Panc1 (cell line): Measurements from ENCODE around the gene PSMB1. TPM values are rescaled to one million over a fixed set of nuclear protein-coding genes. Genes with fewer than 3 reads are reported as not detected.
A peak's percentile ranks its signal among the peaks of the same experiment; 100 is the strongest.

Experiments used
- ATAC-seq: fragments of 200-7000 bp; cut with Tn5 transposase; 2 replicates; pipeline ENCODE4 v1.9.1; 2020; ENCODE audit warnings: mild to moderate bottlenecking, moderate library complexity
- BruUV-seq: library from RNA; stranded (reverse); fragments of 400-500 nt; replicated peaks from 2 replicates; lab custom pipeline; 2021; lab: Mats Ljungman, UMichigan
- CTCF ChIA-PET: fragments of 300-600 bp; sonication (Branson Sonifier 250); formaldehyde crosslinking; loops from one replicate; lab custom pipeline; 2022; ENCODE audit warnings: antibody characterized with exemption; lab: Charles Lee
- POLR2A ChIA-PET: fragments of 300-600 bp; sonication (Branson Sonifier 250); formaldehyde crosslinking; loops from one replicate; lab custom pipeline; 2022; ENCODE audit warnings: antibody characterized with exemption; lab: Charles Lee
- DNase-seq: peaks from one replicate; pipeline ENCODE4 v3.0.0-alpha.2; 2010; ENCODE audit warnings: low read depth, low spot score
- H3K27ac ChIP-seq: 2 replicates; pipeline ENCODE4 v1.5.1; 2011; ENCODE audit warnings: mild to moderate bottlenecking, low read length, inconsistent platforms
- H3K27me3 ChIP-seq: fragments of 200-500 bp; sonication (Bioruptor generic); 2 replicates; pipeline ENCODE4 v1.6.0; 2014; ENCODE audit warnings: low read length, inconsistent platforms; ENCODE audit not compliant: control insufficient read depth, insufficient read depth
- H3K36me3 ChIP-seq: fragments of 200-500 bp; sonication (Bioruptor generic); 2 replicates; pipeline ENCODE4 v1.5.1; 2014; ENCODE audit warnings: inconsistent platforms, mild to moderate bottlenecking, low read length, moderate library complexity; ENCODE audit not compliant: control insufficient read depth, insufficient read depth
- H3K4me1 ChIP-seq: 2 replicates; pipeline ENCODE4 v1.5.1; 2011; ENCODE audit warnings: inconsistent platforms, mild to moderate bottlenecking, low read length, moderate library complexity; ENCODE audit not compliant: control insufficient read depth, insufficient read depth
- H3K4me3 ChIP-seq, 2 experiments: 2 replicates each; pipeline ENCODE4 v1.5.1; 2011 to 2012; ENCODE audit warnings: low read depth in 2 of 2, low read length in 2 of 2, mild to moderate bottlenecking in 2 of 2, inconsistent platforms in 1 of 2, moderate library complexity in 1 of 2
- H3K9me3 ChIP-seq: fragments of 200-500 bp; sonication (Bioruptor generic); 2 replicates; pipeline ENCODE4 v1.5.1; 2014; ENCODE audit warnings: low read depth, mild to moderate bottlenecking, inconsistent platforms, low read length, moderate library complexity; ENCODE audit not compliant: control insufficient read depth, insufficient read depth
- POLR2AphosphoS5 ChIP-seq: IDR thresholded peaks from 2 replicates; pipeline ENCODE4 v1.6.1; 2012; ENCODE audit warnings: mild to moderate bottlenecking, low read depth, low read length, moderate library complexity
- SIN3A ChIP-seq: IDR thresholded peaks from 2 replicates; pipeline ENCODE4 v1.6.1; 2012; ENCODE audit warnings: low read depth, mild to moderate bottlenecking, low read length, moderate library complexity, borderline replicate concordance; ENCODE audit not compliant: insufficient read depth
- TCF7L2 ChIP-seq: IDR thresholded peaks from 2 replicates; pipeline ENCODE4 v1.6.1; 2011; ENCODE audit warnings: mild to moderate bottlenecking, low read depth, low read length, inconsistent platforms
- in situ Hi-C: cut with HindIII; loops from 2 replicates; pipeline ENCODE4 v1.10.0; 2016; ENCODE audit warnings: low sequenced_read_pairs, low pct_unique_long_range_greater_than_20kb
- intact Hi-C: fragments of 100-400 bp; cut with micrococcal nuclease; formaldehyde crosslinking; loops from one replicate; pipeline ENCODE4 v1.10.0; 2022; ENCODE audit not compliant: unreplicated experiment
- total RNA-seq: library from RNA; stranded (reverse); gene quantifications from one replicate; pipeline ENCODE4 v1.2.1, GENCODE V29; 2021; ENCODE audit not compliant: unreplicated experiment
- TF ChIP-seq, protein P1 (sequence below), 2 experiments: IDR thresholded peaks; 2 replicates each; pipeline ENCODE4 v1.6.1; 2011 to 2012; ENCODE audit warnings: low read depth in 2 of 2, control low read depth in 1 of 2, low read length in 1 of 2, mild to moderate bottlenecking in 1 of 2, moderate library complexity in 1 of 2; ENCODE audit not compliant: insufficient read depth in 1 of 2
- TF ChIP-seq, protein P2 (sequence below): fragments of 450-650 bp; IDR thresholded peaks from 2 replicates; pipeline ENCODE4 v1.5.1; 2017; ENCODE audit warnings: mild to moderate bottlenecking

PSMB1 gene
- total RNA-seq, 1 experiment from 2014 or later = 305 TPM

DNA sequence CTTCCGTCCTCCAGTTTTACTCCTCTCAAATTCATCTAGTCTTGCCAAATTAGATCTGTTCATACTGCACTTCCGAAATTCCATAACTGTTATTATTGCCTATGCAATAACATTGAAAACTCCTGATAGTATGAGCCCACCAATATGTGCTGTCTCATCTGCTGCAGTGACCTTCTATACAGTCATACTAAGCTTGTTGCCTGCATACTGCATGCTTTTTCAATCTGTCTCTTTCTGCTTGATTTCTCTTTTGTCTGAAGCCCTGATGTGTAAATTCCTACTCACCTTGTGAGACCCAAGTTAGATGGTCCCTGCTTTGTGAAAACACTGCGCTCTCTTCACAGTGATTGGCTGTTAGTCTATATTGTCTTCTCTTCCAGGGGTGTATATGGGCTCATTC, 2.2 kb upstream of the PSMB1 start:
- TF ChIP-seq, protein P1, sequence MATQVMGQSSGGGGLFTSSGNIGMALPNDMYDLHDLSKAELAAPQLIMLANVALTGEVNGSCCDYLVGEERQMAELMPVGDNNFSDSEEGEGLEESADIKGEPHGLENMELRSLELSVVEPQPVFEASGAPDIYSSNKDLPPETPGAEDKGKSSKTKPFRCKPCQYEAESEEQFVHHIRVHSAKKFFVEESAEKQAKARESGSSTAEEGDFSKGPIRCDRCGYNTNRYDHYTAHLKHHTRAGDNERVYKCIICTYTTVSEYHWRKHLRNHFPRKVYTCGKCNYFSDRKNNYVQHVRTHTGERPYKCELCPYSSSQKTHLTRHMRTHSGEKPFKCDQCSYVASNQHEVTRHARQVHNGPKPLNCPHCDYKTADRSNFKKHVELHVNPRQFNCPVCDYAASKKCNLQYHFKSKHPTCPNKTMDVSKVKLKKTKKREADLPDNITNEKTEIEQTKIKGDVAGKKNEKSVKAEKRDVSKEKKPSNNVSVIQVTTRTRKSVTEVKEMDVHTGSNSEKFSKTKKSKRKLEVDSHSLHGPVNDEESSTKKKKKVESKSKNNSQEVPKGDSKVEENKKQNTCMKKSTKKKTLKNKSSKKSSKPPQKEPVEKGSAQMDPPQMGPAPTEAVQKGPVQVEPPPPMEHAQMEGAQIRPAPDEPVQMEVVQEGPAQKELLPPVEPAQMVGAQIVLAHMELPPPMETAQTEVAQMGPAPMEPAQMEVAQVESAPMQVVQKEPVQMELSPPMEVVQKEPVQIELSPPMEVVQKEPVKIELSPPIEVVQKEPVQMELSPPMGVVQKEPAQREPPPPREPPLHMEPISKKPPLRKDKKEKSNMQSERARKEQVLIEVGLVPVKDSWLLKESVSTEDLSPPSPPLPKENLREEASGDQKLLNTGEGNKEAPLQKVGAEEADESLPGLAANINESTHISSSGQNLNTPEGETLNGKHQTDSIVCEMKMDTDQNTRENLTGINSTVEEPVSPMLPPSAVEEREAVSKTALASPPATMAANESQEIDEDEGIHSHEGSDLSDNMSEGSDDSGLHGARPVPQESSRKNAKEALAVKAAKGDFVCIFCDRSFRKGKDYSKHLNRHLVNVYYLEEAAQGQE (IDR thresholded peaks at IDR 0.05; ENCODE audit: insufficient read depth in 1 of 2, low read depth in 2 of 2, low read length in 1 of 2) = no peak
- TF ChIP-seq SIN3A = no peak
- TF ChIP-seq TCF7L2 = no peak
- TF ChIP-seq, protein P2, sequence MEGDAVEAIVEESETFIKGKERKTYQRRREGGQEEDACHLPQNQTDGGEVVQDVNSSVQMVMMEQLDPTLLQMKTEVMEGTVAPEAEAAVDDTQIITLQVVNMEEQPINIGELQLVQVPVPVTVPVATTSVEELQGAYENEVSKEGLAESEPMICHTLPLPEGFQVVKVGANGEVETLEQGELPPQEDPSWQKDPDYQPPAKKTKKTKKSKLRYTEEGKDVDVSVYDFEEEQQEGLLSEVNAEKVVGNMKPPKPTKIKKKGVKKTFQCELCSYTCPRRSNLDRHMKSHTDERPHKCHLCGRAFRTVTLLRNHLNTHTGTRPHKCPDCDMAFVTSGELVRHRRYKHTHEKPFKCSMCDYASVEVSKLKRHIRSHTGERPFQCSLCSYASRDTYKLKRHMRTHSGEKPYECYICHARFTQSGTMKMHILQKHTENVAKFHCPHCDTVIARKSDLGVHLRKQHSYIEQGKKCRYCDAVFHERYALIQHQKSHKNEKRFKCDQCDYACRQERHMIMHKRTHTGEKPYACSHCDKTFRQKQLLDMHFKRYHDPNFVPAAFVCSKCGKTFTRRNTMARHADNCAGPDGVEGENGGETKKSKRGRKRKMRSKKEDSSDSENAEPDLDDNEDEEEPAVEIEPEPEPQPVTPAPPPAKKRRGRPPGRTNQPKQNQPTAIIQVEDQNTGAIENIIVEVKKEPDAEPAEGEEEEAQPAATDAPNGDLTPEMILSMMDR = no peak
- no peak for TF ChIP-seq POLR2AphosphoS5
- POLR2A ChIA-PET = no interaction called here
- intact Hi-C loops (no loop called here), in situ Hi-C loops (no loop called here)
- Histone ChIP-seq H3K36me3 (peaks cover 4% of the 10 kb centered on the region; the same call in 1 of the 2 replicates), H3K4me1 (peaks cover 27% of the 10 kb centered on the region), H3K27me3 (no peaks in the 10 kb centered on the region), H3K27ac (peak overlapping the region; percentile 94), H3K4me3 (peak overlapping the region; percentile 84 to 99), H3K9me3 (no peaks in the 10 kb centered on the region)
- CTCF ChIA-PET = no interaction called here
- DNase-seq (no peak), ATAC-seq (no peak)
- no TSS peak for BruUV-seq

DNA sequence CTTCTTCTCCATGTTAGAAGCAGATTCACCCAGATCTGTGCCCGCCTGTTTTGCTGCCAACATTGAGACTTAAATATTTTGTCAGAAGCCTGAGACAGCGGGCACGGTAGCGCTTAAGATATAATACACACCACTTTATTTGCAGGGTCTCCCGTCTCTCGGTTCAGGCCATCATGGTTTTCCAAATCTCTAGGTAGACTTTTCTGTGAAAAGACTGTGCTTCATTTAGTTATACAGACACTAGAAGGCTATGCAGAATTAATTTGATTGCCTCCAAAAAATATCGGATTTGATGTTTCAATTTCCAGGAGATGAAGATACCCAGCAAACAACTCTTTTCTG, 1.7 kb upstream of the PSMB1 start:
- Histone ChIP-seq H3K4me3 (peak overlapping the region; percentile 84 to 99), H3K9me3 (no peaks in the 10 kb centered on the region), H3K4me1 (peaks cover 30% of the 10 kb centered on the region), H3K27ac (peak overlapping the region; percentile 94), H3K36me3 (peaks cover 6% of the 10 kb centered on the region), H3K27me3 (no peaks in the 10 kb centered on the region)
- TSS peak; percentile 78 for BruUV-seq
- ChIA-PET CTCF (no interaction called here), POLR2A (interaction anchor here (0.9 kb wide), 1 partner anchor 787 kb away, joined by 4 read pairs; no protein-coding TSS in a partner anchor)
- TF ChIP-seq POLR2AphosphoS5 (no peak), TCF7L2 (no peak), SIN3A (no peak)
- TF ChIP-seq, protein P1 (IDR thresholded peaks at IDR 0.05; ENCODE audit: insufficient read depth in 1 of 2, low read depth in 2 of 2, low read length in 1 of 2) = no peak
- TF ChIP-seq, protein P2 = no peak
- DNase-seq (no peak), ATAC-seq (no peak)
- in situ Hi-C loops = no loop called here
- intact Hi-C loops = no loop called here
